IgD-negative memory B cell (primary cell): ENCODE measurements around the gene TEAD2. TPM values are rescaled to one million over a fixed set of nuclear protein-coding genes. Genes with fewer than 3 reads are reported as not detected.
"Not testable (repeated sequence)": the region's sequence is repeated elsewhere in the genome, so short reads cannot be mapped to it uniquely, and the experiment has no call there.

Experiments
- H3K27ac Mint-ChIP-seq, 3 donors: one replicate each; pipeline ENCODE4 v1.8.0; 2020 to 2022; ENCODE audit warnings: mild to moderate bottlenecking in 3 of 3, mixed read lengths in 3 of 3, moderate library complexity in 1 of 3
- H3K27me3 Mint-ChIP-seq: one replicate; pipeline ENCODE4 v1.8.0; 2021; ENCODE audit warnings: mixed read lengths
- H3K36me3 Mint-ChIP-seq: one replicate; pipeline ENCODE4 v1.8.0; 2020; ENCODE audit warnings: mild to moderate bottlenecking, mixed read lengths
- H3K4me1 Mint-ChIP-seq, 3 donors: one replicate each; pipeline ENCODE4 v1.8.0; 2020 to 2022; ENCODE audit warnings: mixed read lengths in 3 of 3, mild to moderate bottlenecking in 1 of 3
- H3K4me3 Mint-ChIP-seq, 4 donors: one replicate each; pipeline ENCODE4 v1.8.0; 2020 to 2022; ENCODE audit warnings: mild to moderate bottlenecking in 4 of 4, mixed read lengths in 4 of 4, moderate library complexity in 3 of 4
- H3K9me3 Mint-ChIP-seq, 3 donors: one replicate each; pipeline ENCODE4 v1.8.0; 2020 to 2021; ENCODE audit warnings: mixed read lengths in 3 of 3, mild to moderate bottlenecking in 1 of 3
- polyA plus RNA-seq: library from polyadenylated mRNA; unstranded; fragments of 300-500 nt; fragmentation: Illumina TruSeq; gene quantifications from one replicate; pipeline ENCODE4 v1.2.3, GENCODE V29; 2021

Gene TEAD2
- polyA plus RNA-seq, 1 donor from 2014 or later = 6.3 TPM

DNA sequence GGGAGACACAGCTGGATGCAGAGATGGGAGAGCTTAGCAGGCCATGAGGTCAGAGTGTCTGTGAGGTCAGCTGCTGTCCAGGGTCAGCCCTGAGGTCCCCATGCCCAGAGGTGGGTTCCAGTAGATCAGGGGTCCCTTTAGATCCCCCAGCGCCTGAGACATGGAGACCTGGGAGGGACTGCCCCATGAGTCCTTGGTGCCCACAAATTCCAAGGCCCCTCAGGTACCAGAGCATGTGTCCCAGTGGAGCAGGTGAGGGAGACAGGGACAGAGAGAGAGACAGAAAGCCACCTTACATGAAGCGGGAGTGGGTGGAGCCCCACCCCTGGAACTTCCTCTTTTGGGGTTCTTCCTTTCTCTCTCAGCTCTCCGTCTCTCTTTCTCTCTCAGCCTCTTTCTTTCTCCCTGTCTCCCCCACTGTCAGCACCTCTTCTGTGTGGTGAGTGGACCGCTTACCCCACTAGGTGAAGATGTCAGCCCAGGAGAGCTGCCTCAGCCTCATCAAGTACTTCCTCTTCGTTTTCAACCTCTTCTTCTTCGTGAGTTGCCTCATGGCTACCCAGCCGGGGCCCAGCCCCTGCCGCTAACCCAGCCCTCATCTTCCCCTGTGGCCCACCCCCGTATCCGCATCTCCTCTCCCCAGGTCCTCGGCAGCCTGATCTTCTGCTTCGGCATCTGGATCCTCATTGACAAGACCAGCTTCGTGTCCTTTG, 27.0 kb downstream of the TEAD2 start, which contains the start of gene CD37:
CD37 (plus strand) TSS at position 336 of the 713 bp plus-strand sequence; CDS start at position 471, 135 bp downstream.
- H3K4me1 Mint-ChIP-seq = peaks cover 25 to 45% (median 44%) of the 10 kb centered on the region in 3 donors
- peaks cover 0 to 1% (median 0%) of the 10 kb centered on the region in 3 donors for H3K9me3 Mint-ChIP-seq
- H3K4me3 Mint-ChIP-seq = peak within 1 kb of the TSS; percentile 98 to 99 (median 98)
- H3K27me3 Mint-ChIP-seq = peaks cover 1% of the 10 kb centered on the region
- H3K36me3 Mint-ChIP-seq = peaks cover 14% of the 10 kb centered on the region
- H3K27ac Mint-ChIP-seq = peak within 1 kb of the TSS; percentile 80 to 99 (median 99)

DNA sequence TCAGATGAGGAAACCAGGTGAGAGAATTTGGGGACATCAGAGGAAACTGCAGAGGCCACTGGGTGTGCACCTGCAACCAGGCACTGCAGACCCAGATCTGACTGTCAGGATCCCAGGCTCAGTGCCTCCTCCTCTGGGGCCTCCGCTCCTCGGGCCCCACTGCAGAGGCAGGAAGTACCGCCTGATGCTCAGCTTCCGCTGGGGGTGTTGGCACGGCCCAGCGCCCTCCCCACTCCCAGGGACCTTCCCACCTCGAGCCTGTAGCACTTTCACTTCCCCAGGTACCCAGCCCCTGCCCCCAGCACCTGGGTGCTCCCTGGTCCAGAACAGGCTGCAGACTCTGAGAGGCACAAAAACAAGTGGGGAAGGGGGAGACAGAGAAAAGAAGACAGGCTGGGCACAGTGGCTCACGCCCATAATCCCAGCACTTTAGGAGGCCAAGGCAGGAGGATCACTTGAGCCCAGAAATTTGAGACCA, 28.4 kb downstream of the TEAD2 start:
- Mint-ChIP-seq H3K4me3 (peak overlapping the region; percentile 89 to 98 (median 96)), H3K9me3 (peaks cover 0 to 1% (median 0%) of the 10 kb centered on the region in 3 donors), H3K36me3 (peaks cover 19% of the 10 kb centered on the region), H3K4me1 (peaks cover 34 to 51% (median 46%) of the 10 kb centered on the region in 3 donors), H3K27me3 (peaks cover 1% of the 10 kb centered on the region), H3K27ac (peak overlapping the region; percentile 80 to 99 (median 99))

DNA sequence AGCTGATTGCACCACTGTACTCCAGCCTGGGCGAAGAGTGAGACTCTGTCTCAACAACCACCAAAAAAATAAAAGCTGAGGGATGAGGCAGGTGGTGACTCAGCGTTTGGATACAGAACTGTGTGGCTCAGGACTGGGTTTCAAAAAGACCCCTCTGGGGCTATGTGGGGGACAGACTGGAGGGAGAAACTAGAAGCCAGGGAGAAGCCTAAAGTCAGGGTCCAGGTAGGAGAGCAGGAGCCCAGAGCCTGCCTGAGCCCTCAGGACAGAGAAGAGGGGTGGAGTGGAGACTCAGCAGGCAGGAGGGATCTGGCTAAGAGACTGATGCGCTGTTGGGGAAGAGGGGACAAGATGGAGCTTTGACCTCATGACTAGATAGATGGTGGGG, 28.8 kb downstream of the TEAD2 start:
- peaks cover 39 to 52% (median 46%) of the 10 kb centered on the region in 3 donors for H3K4me1 Mint-ChIP-seq
- H3K9me3 Mint-ChIP-seq = peaks cover 0 to 1% (median 0%) of the 10 kb centered on the region in 3 donors
- peak overlapping the region; percentile 89 to 98 (median 96) for H3K4me3 Mint-ChIP-seq
- peaks cover 16% of the 10 kb centered on the region for H3K36me3 Mint-ChIP-seq
- H3K27me3 Mint-ChIP-seq = peaks cover 1% of the 10 kb centered on the region
- H3K27ac Mint-ChIP-seq = peak overlapping the region; percentile 80 to 99 (median 99)

DNA sequence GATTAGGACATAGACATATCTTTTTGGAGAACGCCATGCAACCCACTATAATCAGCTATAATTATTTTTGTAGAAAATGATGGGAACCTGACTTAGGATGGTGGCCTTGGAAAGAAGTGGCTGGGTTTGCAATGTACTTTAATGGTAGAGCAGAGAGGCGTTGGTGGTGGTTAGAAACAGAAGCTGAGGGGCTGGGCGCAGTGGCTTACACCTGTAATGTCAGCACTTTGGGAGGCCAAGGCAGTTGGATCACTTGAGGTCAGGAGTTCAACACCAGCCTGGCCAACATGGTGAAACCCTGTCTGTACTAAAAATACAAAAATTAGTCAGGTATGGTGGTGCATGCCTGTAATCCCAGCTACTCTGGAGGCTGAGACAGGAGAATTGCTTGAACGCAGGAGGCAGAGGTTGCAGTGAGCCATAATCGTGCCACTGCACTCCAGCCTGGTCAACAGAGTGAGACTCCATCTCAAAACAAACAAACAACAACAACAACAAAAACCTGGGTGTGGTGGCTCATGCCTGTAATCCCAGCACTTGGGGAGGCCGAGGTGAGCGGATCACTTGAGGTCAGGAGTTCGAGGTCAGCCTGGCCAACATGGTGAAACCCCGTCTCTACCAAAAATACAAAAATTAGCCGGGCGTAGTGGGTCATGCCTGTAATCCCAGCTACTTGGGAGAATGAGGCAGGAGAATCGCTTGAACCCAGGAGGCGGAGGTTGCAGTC, 29.4 kb downstream of the TEAD2 start:
- peak overlapping the region; percentile 80 to 99 (median 99) for H3K27ac Mint-ChIP-seq
- peak overlapping the region; percentile 41 to 98 (median 94) for H3K4me3 Mint-ChIP-seq
- not testable (repeated sequence) for H3K27me3 Mint-ChIP-seq, H3K9me3 Mint-ChIP-seq
- peaks cover 18% of the 10 kb centered on the region for H3K36me3 Mint-ChIP-seq
- H3K4me1 Mint-ChIP-seq = peaks cover 44 to 55% (median 48%) of the 10 kb centered on the region in 3 donors

DNA sequence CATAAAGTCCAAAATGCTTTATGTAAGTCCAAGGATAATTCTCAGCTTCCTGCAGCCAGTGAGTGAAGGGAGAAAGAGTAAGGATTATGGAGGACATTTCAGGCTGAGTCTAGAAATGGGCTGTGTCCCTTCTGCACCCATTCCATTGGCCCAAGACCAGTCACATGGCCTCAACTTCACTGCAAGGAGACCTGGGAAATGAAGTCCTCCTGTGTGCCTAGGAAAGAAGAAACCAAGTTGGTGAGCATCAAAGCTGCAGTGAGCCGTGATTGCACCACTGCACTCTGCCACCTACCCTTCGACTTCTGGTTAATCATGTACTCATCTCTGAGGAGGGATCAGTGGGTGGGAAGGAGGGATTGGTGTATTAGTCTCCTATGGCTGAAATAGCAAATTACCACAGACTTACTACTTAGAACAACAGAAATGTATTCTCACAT, 30.6 kb downstream of the TEAD2 start:
- Mint-ChIP-seq H3K4me1 (peaks cover 50 to 55% (median 53%) of the 10 kb centered on the region in 3 donors), H3K27me3 (peaks cover 1% of the 10 kb centered on the region), H3K36me3 (peaks cover 14% of the 10 kb centered on the region), H3K9me3 (peaks cover 0 to 1% (median 0%) of the 10 kb centered on the region in 3 donors), H3K4me3 (peak overlapping the region; percentile 63 to 98 (median 79)), H3K27ac (peak overlapping the region; percentile 80 to 99 (median 86))

DNA sequence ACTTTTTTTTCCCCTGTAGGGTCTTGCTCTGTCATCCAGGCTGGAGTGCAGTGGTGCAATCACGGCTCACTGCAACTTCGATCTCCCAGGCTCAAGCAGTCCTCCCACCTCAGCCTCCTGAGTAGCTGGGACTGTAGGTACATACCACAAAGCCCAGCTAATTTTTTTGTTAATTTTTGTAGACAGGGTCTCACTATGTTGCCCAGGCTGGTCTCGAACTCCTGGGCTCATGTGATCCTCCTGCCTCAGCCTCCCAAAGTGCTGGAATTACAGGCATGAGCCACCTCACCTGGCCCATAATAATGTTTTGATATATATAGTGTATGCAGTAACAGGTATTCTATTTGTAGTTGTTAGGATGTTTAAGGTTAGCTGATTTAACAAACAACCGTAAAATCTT, 31.0 kb downstream of the TEAD2 start:
- Mint-ChIP-seq H3K36me3 (peaks cover 13% of the 10 kb centered on the region), H3K27ac (peak overlapping the region; percentile 80 to 99 (median 86)), H3K4me3 (peak overlapping the region; percentile 63 to 98 (median 79)), H3K4me1 (peaks cover 53 to 57% (median 53%) of the 10 kb centered on the region in 3 donors)
- not testable (repeated sequence) for H3K27me3 Mint-ChIP-seq, H3K9me3 Mint-ChIP-seq

DNA sequence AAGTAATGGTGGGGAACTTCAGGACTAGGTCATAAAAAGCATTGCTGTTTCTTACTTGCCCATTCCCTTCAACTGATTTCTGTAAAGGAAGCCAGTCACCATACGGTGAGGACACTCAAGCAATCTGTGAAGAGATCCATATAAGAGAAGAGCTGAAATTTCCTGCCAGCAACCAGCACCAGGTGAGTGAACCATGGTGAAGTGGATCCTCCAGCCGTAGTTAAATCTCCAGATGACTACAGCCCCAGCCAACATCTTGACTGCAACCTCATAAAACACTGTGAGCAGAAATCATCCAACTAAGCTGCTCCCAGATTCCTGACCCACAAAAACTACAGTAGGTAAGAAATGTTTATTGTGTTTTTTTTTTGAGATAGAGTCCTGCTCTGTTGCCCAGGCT, 33.5 kb downstream of the TEAD2 start:
- H3K36me3 Mint-ChIP-seq = peaks cover 13% of the 10 kb centered on the region
- peak overlapping the region; percentile 66 to 93 (median 79) for H3K4me3 Mint-ChIP-seq
- peak overlapping the region; percentile 80 to 98 (median 98) for H3K27ac Mint-ChIP-seq
- H3K9me3 Mint-ChIP-seq = peaks cover 0 to 1% (median 0%) of the 10 kb centered on the region in 3 donors
- H3K27me3 Mint-ChIP-seq = peaks cover 3% of the 10 kb centered on the region
- peaks cover 49 to 59% (median 53%) of the 10 kb centered on the region in 3 donors for H3K4me1 Mint-ChIP-seq

DNA sequence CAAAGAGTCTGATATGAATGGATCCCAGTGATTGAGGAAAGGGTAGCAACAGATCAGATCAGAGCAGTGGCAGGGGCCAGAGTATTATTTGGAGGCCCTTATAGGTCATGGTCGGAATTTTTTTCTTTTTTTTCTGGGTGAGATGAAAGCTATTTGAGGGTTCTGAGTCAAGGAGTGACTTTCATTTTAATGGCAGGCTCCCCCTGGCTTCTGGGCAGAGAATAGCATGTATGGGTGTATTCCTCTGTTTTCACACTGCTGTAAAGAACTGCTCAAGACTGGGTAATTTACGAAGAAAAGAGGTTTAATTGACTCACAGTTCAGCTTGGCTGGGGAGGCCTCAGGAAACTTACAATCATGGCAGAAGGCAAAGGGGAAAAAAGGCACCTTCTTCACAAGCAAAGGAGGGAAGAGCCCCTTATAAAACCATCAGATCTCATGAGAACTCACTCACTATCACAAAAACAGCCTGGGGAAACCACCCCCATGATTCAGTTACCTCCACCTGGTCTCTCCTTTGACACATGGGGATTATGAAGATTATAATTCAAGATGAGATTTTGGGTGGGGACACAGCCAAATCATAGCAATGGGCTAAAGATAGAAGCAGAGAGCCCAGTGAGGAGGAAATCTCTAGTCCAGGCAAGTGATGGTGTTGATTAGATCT, 34.2 kb downstream of the TEAD2 start:
- peaks cover 45 to 57% (median 55%) of the 10 kb centered on the region in 3 donors for H3K4me1 Mint-ChIP-seq

DNA sequence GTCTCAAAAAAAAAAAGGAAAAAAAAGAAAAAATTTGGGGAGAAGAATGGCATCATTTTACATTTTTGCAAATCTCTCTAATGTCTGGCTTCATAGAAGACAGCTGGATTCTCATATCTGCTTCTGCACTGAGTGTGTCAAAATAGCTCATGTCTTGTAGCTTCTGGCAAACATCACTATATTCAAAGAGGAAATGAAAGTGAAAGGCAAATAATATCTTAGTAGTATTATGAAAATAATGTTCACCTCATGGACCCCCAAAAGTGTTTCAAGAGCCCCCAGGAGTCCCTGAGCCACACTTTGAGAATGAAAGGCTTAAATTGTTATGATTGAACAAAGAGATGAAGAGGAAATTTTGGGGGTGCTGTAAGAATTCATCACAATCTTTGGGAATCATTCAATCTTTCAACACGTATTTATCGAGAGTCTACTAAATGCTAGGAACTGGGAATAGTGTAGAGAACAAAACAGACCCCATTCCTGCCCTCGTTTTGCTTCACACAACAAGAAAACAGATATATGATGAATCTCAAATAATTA, 36.0 kb downstream of the TEAD2 start:
- peaks cover 18% of the 10 kb centered on the region for H3K36me3 Mint-ChIP-seq
- H3K4me1 Mint-ChIP-seq = peaks cover 39 to 48% (median 42%) of the 10 kb centered on the region in 3 donors
- peak overlapping the region; percentile 78 to 97 (median 86) for H3K27ac Mint-ChIP-seq
- H3K27me3 Mint-ChIP-seq = peaks cover 2% of the 10 kb centered on the region
- peak overlapping the region; percentile 64 to 88 (median 76) for H3K4me3 Mint-ChIP-seq
- peaks cover 0 to 4% (median 0%) of the 10 kb centered on the region in 3 donors for H3K9me3 Mint-ChIP-seq

More for the DNA sequence above, 34.2 kb downstream of the TEAD2 start:
- Mint-ChIP-seq H3K4me3 (peak overlapping the region; percentile 66 to 93 (median 79)), H3K27ac (peak overlapping the region; percentile 80 to 98 (median 98)), H3K36me3 (peaks cover 14% of the 10 kb centered on the region), H3K9me3 (peaks cover 0 to 1% (median 0%) of the 10 kb centered on the region in 3 donors), H3K27me3 (peaks cover 3% of the 10 kb centered on the region)

DNA sequence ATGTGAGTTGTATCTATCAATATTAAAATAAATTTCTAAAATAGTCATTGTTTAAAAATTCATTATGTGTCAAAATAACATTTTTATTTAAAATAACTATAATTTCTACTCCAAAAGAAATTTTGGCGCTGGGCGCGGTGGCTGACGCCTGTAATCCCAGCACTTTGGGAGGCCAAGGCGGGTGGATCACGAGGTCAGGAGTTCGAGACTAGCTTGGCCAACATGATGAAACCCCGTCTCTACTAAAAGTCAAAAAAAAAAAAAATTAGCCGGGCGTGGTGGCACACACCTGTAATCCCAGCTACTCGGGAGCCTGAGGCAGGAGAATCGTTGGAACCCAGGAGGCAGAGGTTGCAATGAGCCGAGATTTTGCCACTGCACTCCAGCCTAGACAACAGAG, 36.5 kb downstream of the TEAD2 start:
- H3K4me1 Mint-ChIP-seq = peaks cover 39 to 43% (median 42%) of the 10 kb centered on the region in 3 donors

DNA sequence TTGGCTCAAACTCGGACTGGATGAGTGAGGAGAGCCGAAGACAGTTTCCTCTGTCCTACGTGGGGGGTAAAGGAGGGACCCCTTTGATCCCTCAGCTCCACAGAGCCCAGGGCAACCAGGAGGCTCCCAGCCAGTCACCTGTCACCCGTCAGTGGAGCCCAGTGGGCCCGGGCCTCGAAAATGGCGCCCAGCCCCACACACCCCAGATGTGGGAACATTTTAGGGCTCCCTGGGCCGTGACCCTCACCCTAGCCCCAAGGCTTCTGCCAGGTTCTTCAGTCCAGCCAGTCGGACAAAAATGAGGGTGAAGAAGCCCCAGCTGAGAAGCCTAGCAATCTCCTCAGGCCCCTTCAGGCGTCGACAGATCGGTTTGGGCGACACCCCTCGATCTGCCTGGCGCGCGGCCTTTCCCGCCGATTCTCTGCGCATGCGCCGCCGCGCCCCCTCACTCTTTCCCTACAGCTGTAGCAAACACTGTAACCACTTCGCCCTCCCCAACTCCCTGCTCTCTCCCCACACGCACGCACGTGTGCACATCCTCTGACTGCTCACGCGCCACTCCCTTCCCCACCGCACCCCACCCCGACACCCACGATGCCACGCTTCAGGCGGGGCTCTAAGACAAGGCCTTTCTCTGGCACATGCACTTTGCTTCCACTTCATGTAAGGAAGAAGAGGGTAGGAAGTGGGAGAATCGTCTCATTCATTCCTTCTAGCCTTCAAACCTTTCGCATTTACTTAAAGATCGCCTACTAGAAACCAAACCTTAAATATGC, 37.2 kb downstream of the TEAD2 start, which contains the start of gene SLC6A16:
SLC6A16 (minus strand) TSS at position 391 of the 776 bp plus-strand sequence. CDS start 13,844 bp downstream, outside the sequence.
- Mint-ChIP-seq H3K9me3 (peaks cover 0 to 10% (median 0%) of the 10 kb centered on the region in 3 donors), H3K36me3 (peaks cover 19% of the 10 kb centered on the region), H3K27ac (peak within 1 kb of the TSS; percentile 86 to 97 (median 90)), H3K4me3 (peak within 1 kb of the TSS; percentile 30 to 88 (median 76)), H3K4me1 (peaks cover 34 to 42% (median 38%) of the 10 kb centered on the region in 3 donors), H3K27me3 (peaks cover 2% of the 10 kb centered on the region)

More for the DNA sequence above, 36.5 kb downstream of the TEAD2 start:
- not testable (repeated sequence) for H3K9me3 Mint-ChIP-seq, H3K27me3 Mint-ChIP-seq
- H3K27ac Mint-ChIP-seq = peak overlapping the region; percentile 86 to 97 (median 90)
- peak overlapping the region; percentile 30 to 88 (median 76) for H3K4me3 Mint-ChIP-seq
- peaks cover 19% of the 10 kb centered on the region for H3K36me3 Mint-ChIP-seq

DNA sequence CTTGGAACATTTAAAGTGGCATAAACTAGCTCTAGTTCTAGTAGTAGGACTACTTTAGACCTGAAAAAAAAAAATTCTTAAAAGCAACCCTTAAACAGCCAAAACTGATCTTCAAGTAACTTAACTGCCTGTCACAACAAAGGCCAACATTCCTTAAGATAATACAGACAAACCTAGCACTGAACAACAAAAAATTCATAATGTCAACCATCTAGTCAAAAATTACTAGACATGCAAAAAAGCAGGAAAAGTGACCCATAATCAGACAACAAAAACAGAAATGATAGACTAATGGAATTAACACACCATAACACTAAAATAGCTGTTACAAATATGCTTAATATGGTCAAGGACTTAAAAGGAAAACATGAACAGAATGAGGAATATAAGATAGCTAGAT, 43.9 kb downstream of the TEAD2 start:
- Mint-ChIP-seq H3K4me3 (peak overlapping the region in 2 of 4 donors; percentile 66 to 68), H3K27ac (no peak overlapping the region), H3K27me3 (no peaks in the 10 kb centered on the region), H3K4me1 (peaks cover 13 to 31% (median 21%) of the 10 kb centered on the region in 3 donors), H3K36me3 (peaks cover 34% of the 10 kb centered on the region), H3K9me3 (peaks cover 0 to 23% (median 13%) of the 10 kb centered on the region in 3 donors)

DNA sequence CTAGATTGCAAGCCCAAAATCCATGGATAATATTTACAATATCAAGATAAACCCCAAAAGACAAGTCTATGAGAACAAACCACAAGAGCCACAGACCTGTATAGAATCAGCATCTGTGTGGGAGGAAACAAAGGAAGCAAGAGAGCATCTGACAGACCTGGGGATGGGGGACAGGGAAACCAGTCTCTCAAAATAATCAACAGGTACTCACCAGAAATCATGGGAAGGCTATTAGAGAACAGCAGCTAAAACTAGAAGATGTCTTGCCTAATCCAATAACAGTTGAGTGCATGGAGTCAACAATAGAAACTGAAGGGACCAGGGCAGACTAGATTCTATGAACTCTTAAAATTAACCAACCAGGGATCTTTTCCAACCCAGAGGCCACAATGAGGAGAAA, 45.9 kb downstream of the TEAD2 start:
- H3K36me3 Mint-ChIP-seq = peaks cover 30% of the 10 kb centered on the region
- peaks cover 19 to 31% (median 22%) of the 10 kb centered on the region in 3 donors for H3K4me1 Mint-ChIP-seq
- no peaks in the 10 kb centered on the region for H3K27me3 Mint-ChIP-seq
- H3K9me3 Mint-ChIP-seq = peaks cover 0 to 21% (median 13%) of the 10 kb centered on the region in 3 donors
- H3K4me3 Mint-ChIP-seq = no peak overlapping the region
- no peak overlapping the region for H3K27ac Mint-ChIP-seq
